SHP77 (cell line): ENCODE data around the gene VPS13A.

Source experiments
- DNase-seq, 2 experiments: peaks; one replicate each; lab custom pipeline; 2025; lab: John Stamatoyannopoulos, UW

VPS13A gene

DNA sequence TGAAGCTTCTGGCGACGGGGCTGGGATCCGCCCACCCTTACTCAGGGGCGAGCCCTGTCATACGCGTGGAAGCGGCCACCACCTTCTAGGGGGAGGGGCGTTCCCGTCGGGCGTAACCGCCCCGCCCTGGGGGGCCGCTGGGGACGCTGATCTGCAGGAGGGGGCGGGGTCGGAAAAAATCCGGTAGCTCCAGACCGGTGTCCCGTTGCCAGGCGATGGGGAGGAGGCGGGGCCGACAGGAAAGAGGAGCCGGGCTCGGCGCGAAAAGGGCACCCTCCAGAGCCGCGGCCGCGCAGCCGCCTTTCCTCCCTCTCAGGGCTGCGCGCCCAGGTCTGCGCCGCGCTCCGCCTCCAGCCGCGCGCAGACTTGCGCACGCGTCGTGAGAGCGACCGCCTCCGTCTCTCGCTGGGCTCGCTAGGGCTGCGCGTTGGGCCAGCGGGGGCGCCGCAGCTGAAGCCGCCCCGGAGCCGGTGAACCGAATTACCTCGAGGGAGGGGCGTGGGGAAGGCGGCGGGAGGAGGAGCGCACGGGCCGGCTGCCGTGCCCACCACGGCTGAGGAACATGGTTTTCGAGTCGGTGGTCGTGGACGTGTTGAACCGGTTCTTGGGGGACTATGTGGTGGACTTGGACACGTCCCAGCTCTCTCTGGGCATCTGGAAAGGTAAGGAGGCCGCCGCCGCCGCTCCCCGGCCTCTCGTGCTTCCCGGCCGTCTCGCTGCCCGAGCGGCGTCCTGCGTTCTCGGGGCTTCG, at the start of gene VPS13A:
VPS13A (plus strand) TSS at position 392 of the 751 bp plus-strand sequence; CDS start at position 563, 171 bp downstream.
- peak; percentile 87 to 95 for DNase-seq

DNA sequence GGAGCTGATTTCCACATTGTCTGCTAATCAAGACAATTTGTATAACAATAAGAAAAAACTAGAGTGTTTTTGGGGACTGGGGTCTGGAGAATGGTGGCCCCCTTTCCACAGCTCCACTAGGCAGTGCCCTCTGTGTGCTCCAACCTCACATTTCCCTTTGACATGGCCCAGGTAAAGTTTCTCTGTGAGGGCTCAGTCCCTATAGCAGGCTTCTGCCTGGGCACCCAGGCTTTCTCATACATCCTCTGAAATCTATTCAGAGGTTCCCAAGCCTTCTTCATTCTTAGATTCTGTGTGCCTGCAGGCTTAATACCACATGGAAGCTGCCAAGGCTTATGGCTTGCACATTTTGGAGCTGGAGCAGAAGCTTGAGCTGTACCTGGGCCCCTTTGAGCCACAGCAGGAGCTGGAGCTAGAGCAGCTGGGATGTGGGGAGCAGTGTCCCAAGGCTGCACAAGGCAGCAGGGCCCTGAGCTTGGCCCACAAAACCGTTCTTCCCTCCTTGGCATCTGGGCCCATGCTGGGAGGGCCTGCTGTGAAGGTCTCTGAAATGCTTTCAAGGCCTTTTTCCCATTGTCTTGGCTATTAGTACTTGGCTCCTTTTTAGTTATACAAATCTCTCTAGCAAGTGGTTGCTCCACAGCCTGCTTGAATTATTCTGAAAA, 49.1 kb upstream of the VPS13A start:
- DNase-seq, result no peak

DNA sequence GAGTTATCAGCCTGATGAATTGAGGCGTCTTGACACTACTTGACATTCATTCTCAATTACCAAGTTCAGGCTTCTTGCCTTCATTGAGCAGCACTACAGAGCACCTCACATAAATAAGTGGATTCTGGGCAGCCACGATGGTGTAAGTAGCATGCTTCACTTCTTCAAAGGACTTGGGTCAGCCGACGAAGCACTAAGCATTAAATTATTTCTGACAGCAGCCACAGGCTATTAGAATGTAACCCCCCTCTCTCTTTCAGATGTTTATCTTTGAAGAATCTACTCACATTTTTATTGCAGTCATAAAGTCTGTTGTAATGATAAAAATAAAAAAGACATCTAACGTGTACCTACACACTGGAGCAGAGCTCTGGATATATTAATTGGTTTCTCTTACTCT, 45.9 kb upstream of the VPS13A start:
- no peak for DNase-seq

DNA sequence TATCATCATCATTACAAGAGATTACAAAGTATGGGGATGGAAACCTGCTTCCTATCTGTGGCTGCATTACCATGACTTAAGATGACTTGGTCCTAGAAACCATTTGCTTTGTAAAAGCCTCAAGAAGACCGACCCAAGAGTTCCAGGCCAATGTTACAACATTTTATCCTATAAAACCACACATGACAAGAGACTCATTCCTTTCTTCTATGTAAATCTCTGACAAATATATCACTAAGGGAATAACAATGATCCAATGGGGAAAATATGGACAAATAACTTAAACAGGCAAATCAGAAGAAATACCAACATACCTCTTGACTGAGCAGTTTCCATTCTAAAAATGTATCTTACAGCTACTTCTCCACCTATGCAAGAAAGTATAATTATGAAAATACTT, 44.3 kb upstream of the VPS13A start:
- no peak for DNase-seq

DNA sequence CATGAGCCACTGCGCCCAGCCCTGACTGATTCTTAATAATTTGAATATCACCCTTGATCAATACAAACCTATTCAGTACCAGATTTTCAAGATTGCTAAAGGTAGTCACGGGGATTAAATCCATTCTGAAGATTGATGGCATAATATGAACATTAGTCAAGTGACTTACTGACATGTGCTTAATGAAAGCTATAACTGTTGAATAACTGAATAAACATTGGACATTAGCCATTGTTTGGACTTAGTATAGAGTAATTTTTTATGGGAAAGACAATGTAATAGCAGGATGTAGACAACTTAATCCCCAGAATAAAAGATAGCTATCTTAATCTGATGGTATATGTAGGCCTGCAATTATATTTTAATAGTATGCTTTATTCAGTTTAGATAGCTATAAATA, 35.0 kb upstream of the VPS13A start:
- no peak for DNase-seq

DNA sequence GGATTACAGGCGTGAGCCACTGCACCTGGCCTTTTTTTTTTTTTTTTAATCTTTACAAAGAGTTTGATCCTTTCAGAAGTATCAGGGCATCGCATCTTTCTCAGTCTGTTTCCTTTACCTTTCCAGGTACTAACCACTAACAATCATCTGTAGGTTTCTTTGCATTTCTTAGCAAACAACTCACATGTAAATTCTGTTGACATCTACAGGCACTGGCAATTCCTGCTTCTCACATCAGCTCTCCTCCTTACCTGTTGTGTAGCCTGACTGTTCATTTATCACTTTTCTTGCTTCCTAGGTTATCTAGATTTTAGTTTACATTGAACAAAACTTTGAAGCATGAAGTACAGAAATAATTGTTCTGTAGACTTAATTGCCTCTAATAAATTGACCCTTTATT, 27.5 kb upstream of the VPS13A start:
- DNase-seq, result no peak

DNA sequence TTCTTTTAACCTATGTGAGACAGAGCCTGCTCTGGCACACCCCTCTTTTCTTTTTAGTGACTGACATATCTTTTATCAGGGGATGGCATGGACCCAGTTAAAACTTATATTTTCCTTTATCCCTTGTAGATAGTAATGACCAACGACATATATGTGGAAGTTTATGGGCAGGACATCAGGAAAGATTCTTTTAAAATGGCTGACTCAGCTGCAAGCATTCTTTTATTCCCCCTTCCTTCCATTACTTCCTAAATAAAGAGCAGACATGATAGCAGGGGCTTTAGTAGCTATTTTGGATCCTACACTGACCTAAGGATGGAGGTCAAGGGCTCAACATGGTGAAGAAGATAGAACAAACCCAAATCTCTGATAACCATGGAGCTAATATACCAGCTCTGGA, 25.0 kb upstream of the VPS13A start:
- no peak for DNase-seq

DNA sequence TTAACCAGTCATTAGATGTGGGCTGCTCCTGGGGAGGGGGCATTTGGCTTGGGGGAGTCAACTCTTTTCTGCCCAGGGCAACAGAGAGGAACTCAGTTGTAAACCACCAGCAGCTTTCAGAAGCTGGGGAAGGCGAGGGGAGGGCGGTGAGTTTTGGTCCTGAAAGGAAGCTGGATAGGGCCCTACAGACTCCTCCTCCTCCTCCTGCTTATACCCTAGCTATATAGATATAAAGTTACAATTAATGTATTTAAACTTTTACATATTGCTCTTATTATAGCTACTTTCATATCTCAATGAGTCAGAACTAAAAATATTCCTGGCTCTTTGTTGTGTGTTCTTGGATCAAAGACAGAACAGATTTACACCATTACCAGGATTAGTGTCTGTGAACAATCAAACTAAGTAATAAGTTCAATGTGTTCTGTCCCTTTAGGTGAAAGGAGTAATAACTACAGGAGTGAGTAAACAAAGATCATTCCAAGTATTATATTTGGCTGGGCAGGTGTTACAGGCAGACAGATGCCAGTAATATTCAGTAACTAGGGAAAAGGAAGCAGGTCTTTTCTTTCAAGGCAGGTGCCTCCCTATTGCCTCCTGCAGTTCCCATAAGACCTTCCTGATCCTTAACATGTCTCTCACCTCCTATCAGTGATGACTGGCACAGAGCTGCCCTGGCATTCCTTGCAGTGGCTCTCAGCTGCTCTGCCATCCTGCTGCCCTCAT, 20.5 kb upstream of the VPS13A start:
- DNase-seq, result no peak

DNA sequence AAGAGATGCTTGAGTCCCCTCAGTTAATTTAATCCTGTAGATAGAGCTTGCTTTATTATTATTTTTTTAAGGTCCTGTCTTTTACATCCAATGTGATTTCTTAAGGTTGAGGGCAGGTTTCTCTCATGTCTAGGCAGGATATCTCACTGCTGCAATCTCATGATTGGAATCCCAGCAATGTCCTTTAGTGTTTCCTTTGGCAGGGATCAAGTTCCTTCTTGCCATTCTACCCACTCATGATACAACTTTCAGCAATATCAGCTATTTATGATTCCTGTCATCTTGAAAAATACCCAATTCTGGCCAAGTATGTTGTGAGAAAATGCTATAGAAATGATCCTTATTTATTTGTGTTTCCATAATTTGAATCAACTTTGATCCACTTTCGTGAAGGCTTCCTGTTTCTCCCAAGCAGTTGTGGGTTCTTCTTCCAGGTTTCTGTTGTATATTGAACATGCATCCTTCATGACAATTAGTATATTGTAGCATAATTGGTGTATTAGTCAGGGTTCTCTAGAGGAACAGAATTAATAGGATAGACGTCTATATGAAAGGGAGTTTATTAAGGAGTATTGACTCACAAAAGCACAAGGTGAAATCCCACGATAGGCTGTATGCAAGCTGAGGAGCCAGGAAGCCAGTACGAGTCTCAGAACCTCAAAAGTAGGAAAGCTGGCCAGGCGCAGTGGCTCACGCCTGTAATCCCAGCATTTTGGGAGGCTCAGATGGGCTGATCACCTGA, 18.4 kb upstream of the VPS13A start:
- DNase-seq, result no peak

DNA sequence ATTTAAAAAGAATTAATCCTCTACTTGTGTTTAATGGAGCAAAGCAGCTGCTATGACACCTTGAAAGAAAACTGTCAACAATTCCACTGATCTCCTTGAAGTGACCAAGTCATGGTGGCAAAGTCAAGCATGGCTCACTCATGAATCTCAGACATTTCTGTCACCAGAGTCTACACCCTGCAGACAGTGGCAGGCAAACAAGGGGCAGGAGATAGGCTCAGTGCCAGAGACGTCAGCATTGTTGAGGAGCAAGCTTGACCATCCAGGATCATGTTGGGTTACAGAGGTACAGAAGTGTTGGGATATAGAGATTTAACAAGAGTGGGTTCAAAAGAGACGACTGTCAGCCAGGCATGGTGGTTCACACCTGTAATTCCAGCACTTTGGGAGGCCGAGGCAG, 16.1 kb upstream of the VPS13A start:
- no peak for DNase-seq

DNA sequence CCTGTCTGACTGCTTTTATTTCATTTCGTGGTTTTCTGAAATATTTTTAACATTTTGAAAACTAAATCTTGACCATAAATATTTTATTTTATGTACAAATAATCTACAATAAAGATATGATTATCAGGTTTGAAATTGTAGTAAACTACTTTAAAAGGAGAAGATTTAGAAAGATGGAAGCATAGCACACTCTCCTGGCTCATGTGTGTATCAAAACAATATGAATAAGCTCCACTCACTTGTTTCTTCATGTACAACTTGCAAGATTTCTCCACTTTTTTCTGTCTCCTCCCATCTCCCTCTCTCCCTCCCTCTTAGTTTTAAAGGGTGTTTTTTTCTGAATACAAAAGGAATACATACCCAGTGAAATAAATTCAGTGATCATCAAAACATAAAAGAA, 15.4 kb upstream of the VPS13A start:
- no peak for DNase-seq

DNA sequence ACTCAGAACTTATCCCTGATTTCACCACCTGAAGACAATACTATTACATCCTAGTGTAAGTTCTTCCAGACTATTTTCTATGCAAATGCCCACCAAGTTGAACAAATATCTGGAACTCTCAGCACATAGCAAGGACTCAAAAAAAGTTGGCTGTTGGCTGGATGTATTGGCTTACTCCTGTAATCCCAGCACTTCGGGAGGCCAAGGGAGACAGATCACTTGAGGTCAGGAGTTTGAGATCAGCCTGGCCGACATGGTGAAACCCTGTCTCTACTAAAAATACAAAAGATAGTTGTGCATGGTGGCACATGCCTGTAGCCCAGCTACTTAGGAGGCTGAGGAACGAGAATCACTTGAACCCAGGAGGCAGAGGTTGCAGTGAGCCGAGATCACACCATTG, 15.0 kb upstream of the VPS13A start:
- DNase-seq, result no peak

DNA sequence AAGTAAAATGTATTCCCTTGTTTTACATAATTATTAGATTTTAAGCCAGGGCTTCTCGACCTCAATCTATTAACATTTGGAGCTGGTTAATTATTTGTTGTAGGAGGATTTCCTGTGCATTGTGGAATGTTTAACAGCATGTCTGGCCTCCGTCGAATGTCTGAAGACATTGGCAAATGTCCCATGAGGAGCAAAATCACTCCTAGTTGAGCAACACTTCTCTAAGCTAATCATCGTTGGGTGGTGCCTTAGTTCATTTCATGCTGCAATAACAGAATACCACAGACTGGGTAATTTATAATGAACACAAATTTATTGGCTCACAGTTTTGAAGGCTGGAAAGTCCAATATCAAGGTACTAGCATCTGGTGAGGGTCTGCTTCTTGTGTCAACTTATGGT, 13.4 kb upstream of the VPS13A start:
- DNase-seq, result no peak

DNA sequence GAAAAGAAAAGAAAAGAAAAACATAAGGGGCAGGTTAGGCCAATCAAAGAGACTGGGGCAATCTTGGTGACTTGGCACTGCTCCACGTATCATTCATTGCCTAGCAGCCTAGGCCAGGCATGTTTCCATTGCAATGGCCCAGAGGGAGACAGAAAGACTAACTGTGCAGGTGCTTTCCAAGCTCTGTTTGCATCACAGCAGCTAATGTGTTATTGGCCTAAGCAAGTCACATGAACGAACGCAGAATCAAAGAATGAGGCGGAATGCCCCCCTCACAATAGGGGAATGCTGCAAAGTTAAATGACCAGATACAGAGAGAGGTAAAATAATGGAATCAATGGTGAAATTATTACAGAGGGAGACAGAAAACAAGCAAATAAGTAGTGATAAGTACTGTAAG, 11.1 kb upstream of the VPS13A start:
- DNase-seq, result peak; percentile 26 to 56

DNA sequence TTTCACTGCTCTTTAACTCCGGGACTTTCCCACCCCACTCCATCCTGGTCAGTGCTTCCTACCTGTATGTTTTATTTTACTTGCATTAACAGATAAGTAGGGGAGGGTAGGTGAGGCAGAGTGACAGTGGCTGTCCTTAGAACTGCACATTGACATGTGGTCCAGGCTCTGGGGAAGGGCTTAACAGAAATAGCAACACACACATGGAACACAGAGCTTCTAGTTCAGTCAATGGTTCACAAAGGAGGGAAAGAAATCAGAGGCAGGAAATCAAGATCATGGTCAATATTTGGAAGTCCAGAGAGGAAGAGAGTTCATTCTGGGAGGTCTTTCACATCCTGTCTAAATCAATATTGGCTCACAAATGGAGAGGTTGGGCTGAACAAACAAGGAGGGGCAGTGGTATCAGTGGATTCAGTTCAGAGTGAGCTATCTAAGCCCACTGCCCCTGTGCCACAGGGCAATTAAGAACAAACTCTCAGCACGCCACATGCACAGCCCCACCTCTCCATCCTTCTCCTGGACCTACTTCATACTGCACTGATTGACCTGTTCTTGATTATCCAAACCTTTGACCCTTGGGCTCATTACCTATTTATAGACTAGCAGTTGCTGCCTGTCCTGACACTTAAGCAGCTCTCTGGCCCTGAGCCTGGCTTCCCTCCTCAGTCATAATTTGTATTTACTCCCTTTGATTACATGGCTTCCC, 6.2 kb upstream of the VPS13A start:
- DNase-seq, result no peak

DNA sequence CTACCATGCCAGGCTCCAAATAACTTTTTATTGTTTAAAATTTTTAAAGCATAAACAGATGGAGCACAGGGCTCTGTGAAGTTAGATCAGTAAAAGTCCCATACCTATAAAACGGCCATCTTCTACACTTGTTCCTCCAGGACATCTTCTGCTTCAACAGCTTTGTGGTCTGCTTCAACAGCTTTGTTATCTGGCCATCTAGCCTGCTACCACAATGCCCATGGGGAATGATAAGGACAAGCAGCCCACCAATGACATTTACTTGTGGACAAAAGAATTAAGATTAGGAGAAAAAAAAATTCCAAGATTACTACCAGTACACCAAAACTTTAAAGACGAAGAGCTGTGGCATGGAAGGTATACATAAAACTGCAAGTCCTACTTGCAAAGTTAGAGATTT, 2.2 kb upstream of the VPS13A start:
- DNase-seq, result no peak

DNA sequence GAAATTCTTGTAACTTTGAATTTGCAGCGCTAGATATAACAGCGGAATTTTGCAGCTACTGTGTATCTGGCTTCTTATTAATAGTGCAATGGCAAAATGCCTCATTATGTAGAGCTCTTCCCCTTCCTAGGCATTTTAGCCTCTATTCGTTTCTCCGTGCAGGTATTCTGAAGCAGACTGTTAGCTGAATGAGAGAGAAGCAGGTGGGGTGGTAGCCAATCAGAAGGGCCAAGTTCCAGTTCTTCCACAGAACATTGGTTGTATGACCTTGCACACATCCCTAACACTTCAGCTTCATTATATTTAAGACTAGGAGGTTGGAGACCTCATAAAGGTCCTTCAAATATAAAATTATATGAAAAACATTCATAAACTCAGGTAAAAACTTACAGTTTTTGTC, 1.2 kb upstream of the VPS13A start:
- no peak for DNase-seq

DNA sequence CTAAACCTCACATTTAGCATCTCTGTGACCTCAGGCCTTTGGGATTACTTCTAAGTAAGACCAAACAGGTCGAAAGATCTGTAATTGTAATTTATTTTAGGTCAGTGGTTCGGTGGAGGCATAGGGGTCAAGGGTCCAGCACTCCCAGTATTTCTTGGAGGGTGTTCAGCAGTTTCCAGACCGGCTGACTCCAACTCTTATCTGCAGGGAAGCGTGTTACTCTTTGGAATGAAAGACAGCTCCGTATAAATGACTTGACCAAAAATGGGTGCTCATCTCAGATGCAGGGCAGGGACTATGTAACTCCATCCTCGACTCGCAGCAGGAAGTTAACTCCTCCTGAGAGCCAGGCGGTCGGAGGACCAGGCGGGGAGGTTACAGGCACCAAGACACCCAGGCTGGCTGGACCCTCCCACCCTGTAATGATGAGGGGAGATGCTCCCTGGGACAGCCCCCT, 620 bp upstream of the VPS13A start:
- no peak for DNase-seq

DNA sequence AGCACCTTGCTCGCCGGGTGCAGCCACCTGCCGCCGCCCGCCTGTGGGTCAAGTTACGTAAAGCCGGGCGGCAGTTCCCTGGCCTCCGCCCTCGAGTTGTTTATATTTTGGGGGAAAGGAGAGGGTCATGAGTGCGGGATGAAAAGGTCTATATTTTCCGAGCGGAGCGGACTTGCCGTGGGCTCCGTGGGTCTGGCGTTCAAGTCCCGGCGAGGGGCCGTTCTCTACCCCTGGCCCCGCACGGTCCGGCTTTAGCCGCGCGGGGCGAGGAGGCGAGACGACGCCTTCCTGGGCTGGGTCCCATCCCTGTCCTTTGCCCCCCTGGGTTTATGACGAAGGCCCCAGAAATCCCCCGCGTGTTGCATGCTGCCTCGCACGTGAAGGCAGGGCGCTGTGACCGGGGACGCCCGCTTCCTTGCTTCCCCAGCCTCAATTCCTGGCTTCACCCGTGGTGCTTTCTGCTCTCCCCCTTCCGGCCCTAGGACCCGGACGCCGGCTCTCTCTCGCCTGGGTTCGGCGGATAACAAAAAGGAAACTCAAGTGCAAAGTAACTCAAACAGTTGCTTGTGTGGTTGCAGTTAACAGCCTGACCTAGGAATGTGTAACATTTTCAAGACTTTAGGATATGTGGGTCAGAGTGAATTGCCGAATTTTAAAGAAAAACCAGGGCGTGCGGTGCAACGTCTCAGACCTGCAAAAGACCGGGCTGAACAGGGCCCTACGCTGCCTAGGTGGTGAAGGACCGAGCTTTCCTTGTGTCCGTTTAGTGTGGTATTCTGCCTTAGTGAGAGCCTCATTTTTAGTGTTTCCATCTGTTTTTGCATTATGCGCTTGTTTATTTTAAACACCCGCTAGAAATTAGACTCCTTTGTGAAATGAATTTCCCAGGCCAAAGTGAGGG, 810 bp downstream of the VPS13A start:
- DNase-seq, result peak in 1 of 2 experiments; percentile 33

DNA sequence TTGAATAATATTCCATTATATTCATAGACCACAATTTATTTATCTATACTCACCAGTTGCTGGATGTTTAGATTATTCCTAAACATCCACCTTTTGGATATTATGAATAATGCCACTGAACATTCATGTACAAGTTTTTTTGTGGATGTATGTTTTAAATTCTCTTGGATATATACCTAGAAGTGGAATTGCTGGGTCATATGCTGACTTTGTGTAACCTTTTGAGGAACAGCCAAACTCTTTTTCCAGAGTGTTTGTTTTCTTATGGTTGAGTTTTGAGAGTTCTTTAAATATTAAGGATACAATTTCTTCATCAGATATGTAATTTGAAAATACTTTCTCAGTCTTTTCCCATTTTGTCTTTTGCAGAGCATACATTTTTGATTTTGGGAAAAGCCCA, 2.7 kb downstream of the VPS13A start:
- DNase-seq, result no peak

DNA sequence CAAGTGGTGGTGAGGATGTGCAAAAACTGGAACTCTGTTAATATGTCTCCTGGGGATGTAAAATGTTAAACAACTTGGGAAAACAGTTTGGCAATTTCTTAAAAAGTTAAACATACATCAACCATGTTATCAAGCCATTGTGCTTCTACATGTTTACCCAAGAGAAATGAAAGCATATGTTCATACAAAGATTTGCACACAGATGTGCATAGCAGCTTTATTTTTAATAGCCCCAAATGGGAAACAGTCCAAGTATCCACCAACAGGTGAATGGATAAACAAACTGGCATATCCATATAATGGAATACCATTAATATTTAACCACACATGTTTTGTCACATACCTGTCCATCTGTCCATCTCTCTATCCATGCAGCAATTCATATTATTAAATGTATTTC, 6.2 kb downstream of the VPS13A start:
- DNase-seq, result no peak
